Measurements from ENCODE around the gene TIFAB. TPM values are rescaled to one million over a fixed set of nuclear protein-coding genes. Genes with fewer than 3 reads are reported as not detected.

The TIFAB gene
- total RNA-seq, 4 donors from 2014 or later, result not detected

DNA sequence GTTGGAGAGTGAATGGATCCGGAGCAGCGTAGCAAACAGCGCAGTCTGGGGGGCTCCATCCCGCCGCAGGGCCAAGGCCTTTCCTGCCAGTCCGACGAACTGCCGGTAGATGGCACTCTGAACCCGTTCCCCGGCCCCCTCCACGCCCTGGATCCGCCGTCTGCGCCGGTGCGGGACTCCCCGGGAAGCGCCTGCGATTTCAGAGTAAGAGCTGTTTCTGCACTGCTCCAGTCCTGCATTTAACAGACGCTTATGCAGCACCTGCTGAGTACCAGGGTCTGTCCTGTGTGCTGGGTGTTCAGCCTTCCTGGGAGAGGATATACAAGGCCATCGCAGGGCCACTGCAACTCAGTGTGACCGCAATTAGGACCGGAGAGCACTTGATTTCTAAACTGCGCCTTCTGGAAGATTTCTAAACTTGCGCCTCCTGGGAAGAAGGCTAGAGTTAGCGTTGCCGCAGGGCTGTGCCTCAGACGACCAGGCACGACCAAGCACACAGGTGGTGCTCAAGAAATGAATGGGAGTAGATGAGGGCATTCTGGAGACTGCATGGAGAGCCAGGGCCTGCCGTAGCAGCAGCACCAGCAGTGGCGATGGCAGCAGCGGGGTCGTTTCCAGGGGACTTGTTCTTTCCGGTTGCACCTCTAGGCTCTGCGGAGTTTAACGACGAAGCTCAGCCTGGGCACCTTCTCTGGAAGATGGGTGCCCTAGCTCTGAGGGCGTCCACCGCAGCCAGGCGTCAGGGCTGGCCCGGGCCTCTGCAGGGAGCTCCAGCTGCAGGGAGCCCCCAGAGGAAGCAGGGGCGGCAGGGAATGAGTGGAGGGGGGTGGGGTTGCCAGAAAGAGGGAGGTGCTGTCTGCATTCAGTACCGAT, 14.3 kb upstream of the TIFAB start:
- peak overlapping the region in 1 of 2 donors; percentile 37 for H3K4me3 ChIP-seq
- peak; percentile 84 for ATAC-seq
- no peaks in the 10 kb centered on the region for H3K36me3 ChIP-seq
- 6% methylated on average over 8 to 10 of the region's 43 CpGs for WGBS, 2 donors (ENCODE audit: low coverage in 1 of 2)
- no peaks in the 10 kb centered on the region for H3K9me3 ChIP-seq
- TF ChIP-seq, protein P1, sequence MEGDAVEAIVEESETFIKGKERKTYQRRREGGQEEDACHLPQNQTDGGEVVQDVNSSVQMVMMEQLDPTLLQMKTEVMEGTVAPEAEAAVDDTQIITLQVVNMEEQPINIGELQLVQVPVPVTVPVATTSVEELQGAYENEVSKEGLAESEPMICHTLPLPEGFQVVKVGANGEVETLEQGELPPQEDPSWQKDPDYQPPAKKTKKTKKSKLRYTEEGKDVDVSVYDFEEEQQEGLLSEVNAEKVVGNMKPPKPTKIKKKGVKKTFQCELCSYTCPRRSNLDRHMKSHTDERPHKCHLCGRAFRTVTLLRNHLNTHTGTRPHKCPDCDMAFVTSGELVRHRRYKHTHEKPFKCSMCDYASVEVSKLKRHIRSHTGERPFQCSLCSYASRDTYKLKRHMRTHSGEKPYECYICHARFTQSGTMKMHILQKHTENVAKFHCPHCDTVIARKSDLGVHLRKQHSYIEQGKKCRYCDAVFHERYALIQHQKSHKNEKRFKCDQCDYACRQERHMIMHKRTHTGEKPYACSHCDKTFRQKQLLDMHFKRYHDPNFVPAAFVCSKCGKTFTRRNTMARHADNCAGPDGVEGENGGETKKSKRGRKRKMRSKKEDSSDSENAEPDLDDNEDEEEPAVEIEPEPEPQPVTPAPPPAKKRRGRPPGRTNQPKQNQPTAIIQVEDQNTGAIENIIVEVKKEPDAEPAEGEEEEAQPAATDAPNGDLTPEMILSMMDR (IDR thresholded peaks at IDR 0.05), result peak; percentile 62 to 95 (median 74)
- no peak for TF ChIP-seq EP300 (IDR thresholded peaks at IDR 0.05)
- TF ChIP-seq POLR2A (IDR thresholded peaks at IDR 0.05), result no peak
- TF ChIP-seq POLR2AphosphoS5 (IDR thresholded peaks at IDR 0.05), result no peak
- H3K27me3 ChIP-seq, result peaks cover 82% of the 10 kb centered on the region
- peaks cover 0 to 12% (median 6%) of the 10 kb centered on the region in 3 donors for H3K4me1 ChIP-seq
- H3K27ac ChIP-seq, result no peak overlapping the region

- Histone ChIP-seq H3K9me3 (no peaks in the 10 kb centered on the region), H3K36me3 (no peaks in the 10 kb centered on the region), H3K27ac (no peak overlapping the region), H3K4me3 (no peak overlapping the region), H3K4me1 (peaks cover 0 to 12% (median 6%) of the 10 kb centered on the region in 3 donors), H3K27me3 (peaks cover 79% of the 10 kb centered on the region)
- WGBS, 2 donors (ENCODE audit: low coverage in 1 of 2), result 57 to 73% methylated on average over 1 to 4 of the region's 12 CpGs
- no peak for TF ChIP-seq POLR2AphosphoS5 (IDR thresholded peaks at IDR 0.05)
- no peak for TF ChIP-seq EP300 (IDR thresholded peaks at IDR 0.05)
- no peak for TF ChIP-seq POLR2A (IDR thresholded peaks at IDR 0.05)
- TF ChIP-seq, protein P1 (IDR thresholded peaks at IDR 0.05), result no peak
- no peak for ATAC-seq
Measured at GRCh38 chr5:135465391-135466122, 13.4 kb upstream of the TIFAB start.

GRCh38 chr5:135462304-135462703, 10.2 kb upstream of the TIFAB start:
- ATAC-seq, result no peak
- no peaks in the 10 kb centered on the region for H3K36me3 ChIP-seq
- no peaks in the 10 kb centered on the region for H3K9me3 ChIP-seq
- peaks cover 77% of the 10 kb centered on the region for H3K27me3 ChIP-seq
- TF ChIP-seq POLR2AphosphoS5 (IDR thresholded peaks at IDR 0.05) (no peak), POLR2A (IDR thresholded peaks at IDR 0.05) (no peak), EP300 (IDR thresholded peaks at IDR 0.05) (no peak)
- TF ChIP-seq, protein P1 (IDR thresholded peaks at IDR 0.05), result no peak
- WGBS, 2 donors (ENCODE audit: low coverage in 1 of 2), result 18% methylated on average over 6 of the region's 6 CpGs; no CpG with 5 or more reads in 1 of the 2 donors
- H3K27ac ChIP-seq, result no peak overlapping the region
- H3K4me1 ChIP-seq, result peaks cover 0 to 12% (median 6%) of the 10 kb centered on the region in 3 donors
- H3K4me3 ChIP-seq, result no peak overlapping the region

GRCh38 chr5:135461481-135462151, 9.5 kb upstream of the TIFAB start:
- H3K27me3 ChIP-seq, result peaks cover 76% of the 10 kb centered on the region
- no peak overlapping the region for H3K4me3 ChIP-seq
- no peak overlapping the region for H3K27ac ChIP-seq
- H3K36me3 ChIP-seq, result no peaks in the 10 kb centered on the region
- WGBS, 2 donors (ENCODE audit: low coverage in 1 of 2), result 80 to 84% methylated on average over 5 to 6 of the region's 7 CpGs
- no peaks in the 10 kb centered on the region for H3K9me3 ChIP-seq
- H3K4me1 ChIP-seq, result peaks cover 0 to 8% (median 4%) of the 10 kb centered on the region in 3 donors
- ATAC-seq, result no peak
- TF ChIP-seq, protein P1 (IDR thresholded peaks at IDR 0.05), result no peak
